Cerebellar nuclear complex (tissue), 1 donor: ENCODE data around the gene TMEM151A.
"Not testable (repeated sequence)": the region's sequence is repeated elsewhere in the genome, so short reads cannot be mapped to it uniquely, and the experiment has no call there.

Source experiments
- DNase-seq, 2 experiments: peaks; one replicate each; lab custom pipeline; 2025; lab: John Stamatoyannopoulos, UW

The TMEM151A gene

GRCh38 chr11:66291706-66292542 lies at the start of gene TMEM151A:
Gene TMEM151A (plus strand): TSS chr11:66291894. CDS start chr11:66292014, 120 bp downstream.
- no peak for DNase-seq

- peak in 1 of 2 experiments; percentile 74 for DNase-seq
Observed at GRCh38 chr11:66242095-66242765, 49.5 kb upstream of the TMEM151A start.

DNA sequence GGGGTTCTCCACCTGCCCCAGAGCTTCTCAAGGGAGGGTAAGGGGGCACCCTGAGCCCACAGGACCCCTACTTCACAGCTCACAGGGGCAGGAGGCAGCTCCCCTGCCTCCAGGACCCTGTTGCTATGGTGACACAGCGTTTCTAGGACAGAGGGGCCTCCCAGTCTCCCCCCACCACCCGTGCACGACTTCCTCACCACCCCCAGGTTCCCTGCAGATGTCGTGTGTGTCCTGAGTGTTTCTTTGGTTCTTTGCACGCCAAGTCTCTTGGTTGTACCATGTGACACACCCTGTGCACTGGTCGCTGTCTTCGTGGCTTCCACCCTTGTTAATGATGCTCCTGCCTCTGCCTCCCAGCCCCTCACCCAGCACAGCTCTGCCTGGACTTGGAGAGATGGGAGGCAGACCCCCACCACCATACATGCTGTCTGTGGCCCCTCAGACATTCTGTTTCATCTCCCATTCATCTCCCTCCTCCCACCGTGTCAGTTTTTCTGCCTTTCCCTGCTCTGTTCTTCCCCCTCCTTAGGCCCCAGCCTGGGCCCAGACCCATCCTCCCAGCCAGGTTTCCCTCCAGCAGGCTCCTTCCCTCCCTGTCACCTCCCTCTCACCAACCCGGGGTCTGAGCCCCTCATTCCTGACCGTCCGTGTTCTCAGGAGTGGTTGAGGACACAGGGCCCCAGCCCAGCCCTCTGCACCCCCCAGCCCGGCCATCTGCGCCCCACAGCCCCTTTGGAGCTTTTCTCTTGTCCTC lies 47.7 kb upstream of the TMEM151A start:
- no peak for DNase-seq

GRCh38 chr11:66247295-66247694 lies 44.4 kb upstream of the TMEM151A start:
- DNase-seq = no peak

- no peak for DNase-seq
Observed at GRCh38 chr11:66247801-66248200, 43.9 kb upstream of the TMEM151A start.

DNA sequence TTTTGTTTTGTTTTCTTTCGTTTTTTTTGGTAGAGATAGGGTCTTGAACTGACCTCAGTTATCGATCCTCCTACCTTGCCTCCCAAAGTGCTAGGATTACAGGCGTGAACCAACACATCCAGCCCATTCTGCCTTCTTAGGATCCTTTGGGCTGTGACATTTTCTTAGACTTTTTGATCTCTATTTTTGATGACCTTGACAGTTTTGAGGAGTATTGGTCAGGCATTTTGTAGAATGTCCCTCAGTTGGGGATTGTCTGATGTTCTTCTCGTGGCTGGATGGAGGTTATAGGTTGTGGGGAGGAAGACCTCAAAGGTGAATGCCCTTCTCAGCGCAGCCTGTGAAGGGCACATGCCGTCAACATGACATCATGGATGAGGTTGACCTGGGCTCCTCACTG lies 42.8 kb upstream of the TMEM151A start:
- no peak for DNase-seq

DNA sequence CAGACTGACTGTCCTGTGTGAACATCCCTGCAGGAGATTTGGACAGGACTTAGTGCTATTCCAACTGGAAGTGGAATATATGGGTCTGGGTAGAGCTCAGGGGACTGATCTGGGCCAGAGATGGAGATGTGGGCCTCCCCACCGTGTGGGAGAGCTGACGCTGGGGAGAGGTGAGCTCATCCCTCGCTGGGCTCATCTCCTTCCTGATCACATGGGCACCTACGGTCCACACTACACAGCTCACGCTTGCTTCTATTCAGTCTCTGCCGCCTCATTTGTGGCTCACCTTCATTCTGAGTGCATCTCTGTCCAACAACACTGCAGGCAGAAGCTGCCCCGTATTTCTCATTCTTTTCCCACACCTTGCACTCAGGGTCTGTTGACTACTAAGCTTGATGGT lies 39.9 kb upstream of the TMEM151A start:
- DNase-seq = peak in 1 of 2 experiments; percentile 15

DNA sequence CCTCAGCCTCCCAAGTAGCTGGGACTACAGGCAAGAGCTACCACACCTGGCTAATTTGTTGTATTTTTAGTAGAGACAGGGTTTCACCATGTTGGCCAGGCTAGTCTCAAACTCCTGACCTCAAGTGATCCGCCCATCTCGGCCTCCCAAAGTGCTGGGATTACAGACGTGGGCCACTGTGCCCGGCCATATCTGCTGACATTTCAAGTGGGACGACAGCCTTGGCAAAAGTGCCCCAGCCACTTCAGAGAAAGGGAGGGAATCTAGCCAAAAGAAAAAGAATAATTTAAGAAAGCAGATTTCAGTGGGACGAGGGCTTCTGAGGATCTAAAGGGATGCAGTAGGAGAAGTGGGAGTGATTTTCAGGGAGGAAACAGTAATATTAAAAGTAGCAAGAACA lies 38.6 kb upstream of the TMEM151A start:
- DNase-seq = not testable (repeated sequence)

DNA sequence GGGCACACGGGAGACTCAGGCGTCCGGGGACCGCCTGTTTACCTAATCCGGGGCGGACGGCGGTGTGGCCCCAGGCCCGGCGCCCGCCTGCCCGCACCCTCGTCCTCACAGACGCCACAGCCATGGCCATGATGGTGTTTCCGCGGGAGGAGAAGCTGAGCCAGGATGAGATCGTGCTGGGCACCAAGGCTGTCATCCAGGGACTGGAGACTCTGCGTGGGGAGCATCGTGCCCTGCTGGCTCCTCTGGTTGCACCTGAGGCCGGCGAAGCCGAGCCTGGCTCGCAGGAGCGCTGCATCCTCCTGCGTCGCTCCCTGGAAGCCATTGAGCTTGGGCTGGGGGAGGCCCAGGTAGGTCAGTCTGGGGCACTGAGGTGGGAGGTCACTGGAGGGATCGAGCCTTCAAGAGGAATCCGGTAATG lies 33.2 kb upstream of the TMEM151A start:
- no peak for DNase-seq

- no peak for DNase-seq
Observed at GRCh38 chr11:66259225-66259624, 32.5 kb upstream of the TMEM151A start.

DNA sequence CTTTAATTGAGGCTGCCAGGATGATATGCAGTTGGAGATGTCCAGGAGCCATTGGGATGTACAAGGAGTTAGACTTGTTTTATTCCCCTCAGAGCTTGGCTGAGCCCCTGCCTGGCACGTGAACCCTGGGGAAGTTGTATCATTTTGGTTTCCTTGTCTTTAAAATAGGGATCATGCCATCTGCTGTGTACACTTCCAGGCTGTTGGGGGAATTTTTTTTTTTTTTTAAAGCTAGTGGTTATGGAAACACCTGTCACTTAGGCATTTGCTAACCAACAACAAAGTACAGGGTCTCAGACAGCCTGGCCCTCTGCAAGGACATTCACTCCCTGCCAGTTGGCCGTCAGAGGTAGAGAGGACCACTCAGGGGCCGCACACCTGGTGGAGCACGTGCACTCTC lies 31.7 kb upstream of the TMEM151A start:
- no peak for DNase-seq

- no peak for DNase-seq
Observed at GRCh38 chr11:66261578-66261977, 30.1 kb upstream of the TMEM151A start.

DNA sequence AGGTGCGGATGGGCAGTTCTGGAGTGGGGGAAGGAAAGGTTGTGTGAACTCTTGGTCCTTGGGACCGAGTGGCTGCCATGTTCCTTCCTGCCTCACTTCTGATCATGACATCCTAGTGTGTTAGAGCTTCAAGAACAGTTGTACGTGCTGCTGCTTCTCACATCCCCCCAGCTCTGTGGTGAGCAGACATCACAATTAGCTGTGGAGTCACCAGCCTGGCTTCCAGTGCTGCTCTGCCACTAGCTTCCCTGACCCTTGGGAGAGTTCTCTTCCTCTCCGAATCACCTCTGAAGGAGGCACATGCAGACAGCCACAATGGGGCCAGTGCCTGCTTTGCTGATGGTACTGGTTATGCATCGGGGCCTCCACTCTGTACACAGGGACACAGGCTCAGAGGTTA lies 29.5 kb upstream of the TMEM151A start:
- DNase-seq = no peak

DNA sequence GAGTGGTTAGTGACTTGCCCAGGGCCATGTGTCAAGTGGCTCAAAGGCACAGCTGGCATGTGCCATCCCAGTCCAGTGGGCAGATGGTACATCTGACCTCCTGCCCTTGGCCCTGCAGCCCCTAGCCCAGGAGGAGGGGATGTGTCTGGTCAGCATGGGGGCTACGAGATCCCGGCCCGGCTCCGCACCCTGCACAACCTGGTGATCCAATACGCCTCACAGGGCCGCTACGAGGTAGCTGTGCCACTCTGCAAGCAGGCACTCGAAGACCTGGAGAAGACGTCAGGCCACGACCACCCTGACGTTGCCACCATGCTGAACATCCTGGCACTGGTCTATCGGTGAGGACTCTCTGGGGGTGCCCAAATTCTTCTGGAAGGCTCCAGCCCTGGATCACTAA lies 29.0 kb upstream of the TMEM151A start:
- no peak for DNase-seq

DNA sequence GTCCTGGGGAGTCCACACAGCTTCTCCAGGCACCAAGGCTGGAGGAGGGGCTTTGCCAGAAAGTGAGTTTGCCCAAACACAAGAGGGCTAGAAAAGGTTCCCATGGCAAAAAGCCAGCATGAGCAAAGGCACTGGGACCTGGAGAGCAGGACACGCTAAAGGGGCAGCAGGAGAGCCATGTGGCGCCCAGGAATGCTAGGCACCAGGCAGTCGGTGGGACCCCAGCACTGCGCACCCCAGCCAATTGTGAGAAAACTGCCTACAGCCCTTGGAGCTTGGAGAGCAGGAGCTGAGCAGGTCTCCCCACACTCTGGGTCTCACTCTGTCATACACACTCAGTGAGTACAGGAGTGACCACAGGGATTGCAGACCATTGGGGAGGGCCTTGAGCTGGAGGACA lies 28.5 kb upstream of the TMEM151A start:
- no peak for DNase-seq

- DNase-seq = no peak
Observed at GRCh38 chr11:66263785-66264184, 27.9 kb upstream of the TMEM151A start.

DNA sequence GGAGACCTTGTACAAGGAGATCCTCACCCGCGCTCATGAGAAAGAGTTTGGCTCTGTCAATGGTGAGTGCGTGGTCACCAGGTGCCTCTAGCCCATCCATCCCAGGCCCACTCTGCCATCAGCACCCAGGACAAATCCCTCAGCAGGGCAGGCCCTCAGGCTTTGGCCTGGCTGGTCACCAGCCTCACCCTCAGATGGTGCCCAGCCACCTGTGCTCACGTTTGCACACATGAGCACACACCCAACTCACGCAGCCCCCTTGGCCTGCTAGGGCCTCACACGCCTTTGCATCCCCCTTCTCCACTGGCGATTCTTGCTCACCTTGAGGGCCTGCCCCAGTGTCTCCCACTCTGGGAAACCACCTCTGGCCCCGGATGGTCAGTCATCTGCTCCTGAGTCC lies 27.3 kb upstream of the TMEM151A start:
- no peak for DNase-seq

GRCh38 chr11:66264914-66265313 lies 26.8 kb upstream of the TMEM151A start:
- no peak for DNase-seq

DNA sequence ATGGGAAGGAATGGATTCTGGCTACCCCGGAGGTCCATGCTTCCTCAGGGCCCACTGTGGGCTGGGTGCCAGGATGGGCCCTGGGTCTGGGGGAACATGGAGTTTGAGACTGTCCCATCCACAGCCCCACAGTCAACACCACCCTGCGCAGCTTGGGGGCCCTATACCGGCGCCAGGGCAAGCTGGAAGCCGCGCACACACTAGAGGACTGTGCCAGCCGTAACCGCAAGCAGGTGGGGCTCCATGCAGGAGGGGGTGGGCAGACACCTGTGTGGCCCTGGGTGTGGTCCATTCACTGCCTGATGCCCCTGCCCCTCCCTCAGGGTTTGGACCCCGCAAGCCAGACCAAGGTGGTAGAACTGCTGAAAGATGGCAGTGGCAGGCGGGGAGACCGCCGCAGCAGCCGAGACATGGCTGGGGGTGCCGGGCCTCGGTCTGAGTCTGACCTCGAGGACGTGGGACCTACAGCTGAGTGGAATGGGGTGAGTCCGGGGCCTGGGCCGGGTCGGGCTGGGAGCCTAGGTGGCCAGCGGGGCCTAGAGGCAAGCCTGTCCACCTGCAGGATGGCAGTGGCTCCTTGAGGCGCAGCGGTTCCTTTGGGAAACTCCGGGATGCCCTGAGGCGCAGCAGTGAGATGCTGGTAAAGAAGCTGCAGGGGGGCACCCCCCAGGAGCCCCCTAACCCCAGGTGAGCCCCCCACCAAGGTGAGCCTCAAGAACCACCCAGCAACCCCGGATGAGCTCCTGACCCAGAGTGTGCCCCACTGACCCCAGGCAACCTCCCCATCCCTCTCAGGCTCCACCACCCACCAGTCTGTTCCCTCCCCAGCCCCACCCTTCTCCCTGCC lies 25.9 kb upstream of the TMEM151A start:
- no peak for DNase-seq

DNA sequence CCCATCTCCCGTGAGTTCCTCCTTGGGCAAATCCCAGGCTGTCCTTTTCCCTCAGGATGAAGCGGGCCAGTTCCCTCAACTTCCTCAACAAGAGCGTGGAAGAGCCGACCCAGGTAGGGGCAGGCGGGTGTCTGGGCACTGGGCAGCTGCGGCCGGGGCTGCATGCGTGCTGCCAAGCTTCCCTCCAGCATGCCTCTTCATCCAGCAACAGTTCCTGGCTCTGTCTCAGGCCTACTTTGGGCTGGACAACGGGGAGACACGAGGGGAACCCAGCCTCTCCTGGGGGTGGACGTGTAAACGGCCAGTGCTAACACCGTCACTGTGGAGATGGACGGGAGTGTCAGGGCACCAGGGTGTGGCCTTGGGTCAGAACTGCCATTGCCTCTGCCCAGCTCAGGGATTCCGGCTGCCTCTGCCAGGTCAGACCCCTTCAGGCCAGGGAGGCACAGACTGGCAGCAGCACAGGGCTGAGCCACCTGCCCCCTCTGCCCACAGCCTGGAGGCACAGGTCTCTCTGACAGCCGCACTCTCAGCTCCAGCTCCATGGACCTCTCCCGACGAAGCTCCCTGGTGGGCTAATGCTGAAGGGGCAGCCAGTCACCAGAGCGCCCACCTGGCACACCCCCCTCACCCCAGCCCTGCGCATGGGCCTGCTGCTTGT lies 25.2 kb upstream of the TMEM151A start:
- DNase-seq = no peak

DNA sequence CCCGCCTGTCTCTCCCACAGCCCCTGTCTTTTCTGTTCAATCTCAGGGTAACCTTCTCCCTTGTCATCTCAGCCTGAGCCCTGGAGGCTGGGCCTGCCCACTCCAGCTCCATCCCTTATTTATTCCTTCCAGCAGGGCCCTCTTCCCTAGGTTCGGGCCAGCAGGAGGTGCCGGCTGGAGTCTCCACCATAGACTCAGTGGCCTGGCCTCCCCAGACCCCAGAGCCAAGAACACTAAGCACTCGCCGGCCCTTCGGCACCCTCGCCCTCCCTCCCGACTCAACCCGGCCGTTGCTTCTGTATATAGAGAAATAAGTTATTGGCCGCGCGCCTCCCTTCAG lies 24.7 kb upstream of the TMEM151A start:
- no peak for DNase-seq
